K562 (cell line): Measurements from ENCODE around the gene SOX6. TPM values are rescaled to one million over a fixed set of nuclear protein-coding genes. Genes with fewer than 3 reads are reported as not detected.

ENCODE experiments used
- ATAC-seq: fragments of 200-7000 bp; cut with Tn5 transposase; 3 replicates; pipeline ENCODE4 v1.9.1; 2020; ENCODE audit warnings: moderate library complexity
- BruUV-seq: library from RNA; stranded (reverse); fragments of 400-500 nt; replicated peaks from 2 replicates; lab custom pipeline; 2021; lab: Mats Ljungman, UMichigan
- CTCF ChIA-PET: fragments of 300-600 bp; formaldehyde crosslinking; extraction: SDS; loops from one replicate; lab custom pipeline; 2021; ENCODE audit warnings: low intra/inter-chr PET ratio; lab: Yijun Ruan, JAX
- POLR2A ChIA-PET: fragments of 300-600, 350-650 bp; sonication (Branson Sonifier 250); formaldehyde crosslinking; extraction: SDS; loops from one replicate; lab custom pipeline; 2021; ENCODE audit warnings: antibody characterized with exemption, inconsistent platforms; lab: Yijun Ruan, JAX
- DNase-seq, 4 experiments: peaks; one replicate each; pipeline versions ENCODE4 v3.0.0 to v3.0.0-alpha.2; 2011 to 2018; ENCODE audit warnings: low spot score in 3 of 4, mixed read lengths in 3 of 4; ENCODE audit errors: extremely low read depth in 1 of 4
- FAIRE-seq: peaks from 2 replicates; lab custom pipeline; 2011; peaks lifted over from hg19 to GRCh38; lab: Jason Lieb, UNC
- H2AFZ ChIP-seq: 2 replicates; pipeline ENCODE4 v1.6.0; 2011; ENCODE audit warnings: low read depth, low read length, control low read depth, inconsistent platforms
- H3K27ac ChIP-seq: fragments of 200-600 bp; 3 replicates; pipeline ENCODE4 v1.8.0; 2011; ENCODE audit warnings: low read depth, mild to moderate bottlenecking, control low read depth, inconsistent platforms, low read length, moderate library complexity, mixed read lengths; ENCODE audit errors: extremely low read depth
- H3K27me3 ChIP-seq, 2 experiments: fragments of 300-600 bp in 1 of 2; 2 replicates in 1 of 2; 3 replicates in 1 of 2; pipeline versions ENCODE4 v1.6.0 to v1.8.0; 2011; ENCODE audit warnings: inconsistent platforms in 2 of 2, low read length in 2 of 2, mild to moderate bottlenecking in 1 of 2, mixed read lengths in 1 of 2, moderate library complexity in 1 of 2; ENCODE audit not compliant: control insufficient read depth in 2 of 2, insufficient read depth in 2 of 2
- H3K36me3 ChIP-seq: fragments of 300-600 bp; 3 replicates; pipeline ENCODE4 v1.8.0; 2011; ENCODE audit warnings: mild to moderate bottlenecking, low read length, inconsistent platforms; ENCODE audit not compliant: control insufficient read depth, insufficient read depth
- H3K4me1 ChIP-seq, 2 experiments: fragments of 200-600 bp in 1 of 2; replicated peaks in 1 of 2; 2 replicates in 1 of 2; 3 replicates in 1 of 2; pipeline versions ENCODE4 v1.5.1 to v1.8.0; 2011; ENCODE audit warnings: inconsistent platforms in 2 of 2, low read length in 2 of 2, mild to moderate bottlenecking in 1 of 2, mixed read lengths in 1 of 2, moderate library complexity in 1 of 2; ENCODE audit not compliant: control insufficient read depth in 2 of 2, insufficient read depth in 2 of 2
- H3K4me2 ChIP-seq: 2 replicates; pipeline ENCODE4 v1.6.1; 2011; ENCODE audit warnings: low read length, control low read depth, inconsistent platforms, mixed read lengths; ENCODE audit not compliant: insufficient read depth
- H3K4me3 ChIP-seq: fragments of 200-600 bp; sonication (generic), shearing (Covaris generic); 2 replicates; pipeline ENCODE4 v1.5.1; 2016; ENCODE audit warnings: control low read depth, inconsistent platforms
- H3K79me2 ChIP-seq: fragments of 200-600 bp; 3 replicates; pipeline ENCODE4 v1.8.0; 2011; ENCODE audit warnings: low read length, inconsistent platforms; ENCODE audit not compliant: control insufficient read depth, insufficient read depth
- H3K9ac ChIP-seq, 2 experiments: 2 replicates each; pipeline versions ENCODE4 v1.6.0 to v1.6.1; 2011; ENCODE audit warnings: low read depth in 2 of 2, low read length in 2 of 2, control low read depth in 1 of 2, inconsistent platforms in 1 of 2, mild to moderate bottlenecking in 1 of 2, mixed read lengths in 1 of 2; ENCODE audit not compliant: insufficient read depth in 1 of 2
- H3K9me1 ChIP-seq: one replicate; pipeline ENCODE4 v1.6.0; 2011; ENCODE audit warnings: inconsistent platforms, mild to moderate bottlenecking, low read length, moderate library complexity; ENCODE audit not compliant: control insufficient read depth, insufficient read depth
- H3K9me3 ChIP-seq: replicated peaks from 2 replicates; pipeline ENCODE4 v1.5.1; 2011; ENCODE audit warnings: low read depth, low read length, inconsistent platforms; ENCODE audit not compliant: control insufficient read depth, insufficient read depth
- H4K20me1 ChIP-seq: replicated peaks from 2 replicates; pipeline ENCODE4 v1.6.1; 2011; ENCODE audit warnings: low read length, inconsistent platforms, mixed read lengths; ENCODE audit not compliant: control insufficient read depth, insufficient read depth
- CCNT2 ChIP-seq: IDR thresholded peaks from 2 replicates; pipeline ENCODE4 v1.6.1; 2011; ENCODE audit warnings: borderline replicate concordance, low read depth, mild to moderate bottlenecking, moderate library complexity, mixed read lengths, low read length; ENCODE audit not compliant: insufficient read length; ENCODE audit errors: extremely low read depth
- IRF1 ChIP-seq: sonication (generic); formaldehyde crosslinking; IDR thresholded peaks from 2 replicates; pipeline ENCODE4 v1.8.0; 2022; ENCODE audit warnings: missing genetic modification reagents, mild to moderate bottlenecking, borderline replicate concordance
- NR3C1 ChIP-seq: sonication (generic); formaldehyde crosslinking; IDR thresholded peaks from 2 replicates; pipeline ENCODE4 v1.8.1; 2022; ENCODE audit warnings: missing genetic modification reagents
- PURB ChIP-seq: sonication (generic); formaldehyde crosslinking; IDR thresholded peaks from 2 replicates; pipeline ENCODE4 v1.9.0; 2021; ENCODE audit warnings: low read depth, mild to moderate bottlenecking, missing genetic modification reagents
- RBM25 ChIP-seq: fragments of 200-400 bp; formaldehyde crosslinking; IDR thresholded peaks from 2 replicates; pipeline ENCODE4 v1.6.1; 2018; ENCODE audit warnings: low read length, low read depth, moderate library complexity; ENCODE audit not compliant: severe bottlenecking
- SP2 ChIP-seq: IDR thresholded peaks from 2 replicates; pipeline ENCODE4 v1.6.1; 2011; ENCODE audit warnings: mild to moderate bottlenecking, low read depth, low read length, moderate library complexity; ENCODE audit not compliant: poor library complexity, severe bottlenecking; ENCODE audit errors: extremely low read depth
- WGBS: fragments of 100-300 bp; shearing (Covaris generic); methylation state at CpG from one replicate; pipeline ENCODE4 v1.1.6; 2016; ENCODE audit warnings: low coverage, mixed read lengths; ENCODE audit not compliant: insufficient coverage; ENCODE audit errors: missing lambda C conversion rate; 5-methylcytosine and 5-hydroxymethylcytosine counted together
- in situ Hi-C: fragments of 300-500 bp; cut with MboI; formaldehyde crosslinking; loops from 4 replicates; pipeline ENCODE4 v1.15.0; 2018; ENCODE audit warnings: inconsistent platforms, mixed read lengths
- intact Hi-C: fragments of 100-400 bp; cut with micrococcal nuclease; formaldehyde crosslinking; loops from 2 replicates; pipeline ENCODE4 v1.14.2; 2022
- polyA plus RNA-seq, 8 experiments: library from polyadenylated mRNA; depleted of rRNA in 4 of 8; stranded (reverse) in 5 of 8; unstranded in 3 of 8; fragments of >200 nt; fragmentation: Nextera tagmentation in 2 of 8; fragmentation: Illumina TruSeq in 1 of 8; extraction: Ambion mirVana in 2 of 8; extraction: Trizol in 1 of 8; gene quantifications; 2 replicates each; pipeline versions ENCODE4 v1.2.1 to v1.2.3, GENCODE V29; 2011 to 2014; ENCODE audit warnings: inconsistent platforms in 1 of 8, missing spikeins in 1 of 8
- total RNA-seq, 7 experiments: library from RNA; depleted of rRNA in 6 of 7; stranded (reverse); fragments of >200 nt in 6 of 7; fragmentation: Illumina TruSeq in 2 of 7; extraction: Trizol in 2 of 7; gene quantifications; 2 replicates each; pipeline versions ENCODE4 v1.2.1 to v1.2.3, GENCODE V29; 2011 to 2021; ENCODE audit warnings: low replicate concordance in 1 of 7
- TF ChIP-seq, protein P1 (sequence below): IDR thresholded peaks from 2 replicates; pipeline ENCODE4 v1.6.1; 2011; ENCODE audit not compliant: insufficient read length; ENCODE audit errors: extremely low read depth

The SOX6 gene
- total and polyA plus RNA-seq, 9 of the 15 experiments (the other 6 are each of a cell fraction or from before 2014, with no cell fraction given), result 0.89 to 8.7 (median 5.7) TPM

DNA sequence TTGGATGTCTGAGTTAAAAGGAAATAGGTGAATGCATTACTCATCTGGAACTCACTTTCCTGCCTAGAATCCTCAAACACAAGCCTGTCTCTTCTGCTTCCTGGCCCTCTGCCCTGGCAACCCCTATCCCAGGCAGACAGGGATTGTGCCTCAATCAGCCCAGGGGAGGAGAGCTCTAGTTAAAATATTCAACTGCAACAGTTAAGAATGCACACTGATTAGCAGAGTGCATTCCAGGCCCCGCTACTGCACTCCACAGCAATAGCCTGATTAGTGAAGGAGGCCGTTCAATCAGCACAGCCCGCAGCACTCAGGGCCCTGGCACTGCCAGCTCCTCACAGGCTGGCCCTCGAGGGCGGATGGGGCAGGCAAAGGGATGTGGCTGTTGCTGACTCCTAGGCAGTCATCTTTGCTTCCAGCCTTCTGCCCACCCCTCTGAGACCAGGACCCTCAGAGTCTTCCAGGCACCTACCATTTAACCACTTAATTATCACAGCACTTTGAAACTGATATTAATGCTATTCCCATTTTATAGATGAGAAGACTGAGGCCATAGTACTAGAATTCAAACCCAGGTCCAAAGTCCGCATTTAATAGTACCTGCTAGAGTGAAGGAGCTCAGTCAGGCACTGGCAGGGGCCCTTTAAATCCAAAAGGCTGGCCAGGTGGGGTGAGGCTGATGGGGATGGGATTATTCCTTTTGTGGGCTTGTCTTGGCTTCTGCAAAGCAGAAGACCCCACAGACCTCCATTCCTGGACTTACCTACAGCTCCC is 435.3 kb downstream of the SOX6 start:
- Histone ChIP-seq H3K4me3 (no peak overlapping the region), H3K79me2 (no peaks in the 10 kb centered on the region), H3K4me2 (no peak overlapping the region), H3K36me3 (no peaks in the 10 kb centered on the region), H3K4me1 (no peaks in the 10 kb centered on the region), H3K9me3 (no peaks in the 10 kb centered on the region), H3K9me1 (no peaks in the 10 kb centered on the region), H3K9ac (no peak overlapping the region), H4K20me1 (no peaks in the 10 kb centered on the region), H2AFZ (no peak overlapping the region), H3K27me3 (peaks cover 3 to 13% of the 10 kb centered on the region in 2 experiments; a peak in 3 of 5 replicates), H3K27ac (no peak overlapping the region)
- in situ Hi-C loops (no loop called here), intact Hi-C loops (loop anchor here (5.0 kb wide), 1 partner anchor 269 kb away; no protein-coding TSS in a partner anchor)
- ATAC-seq (no peak), DNase-seq (no peak), FAIRE-seq (no peak)
- no TSS peak for BruUV-seq
- TF ChIP-seq IRF1 (CRISPR knock-in tag) (no peak), RBM25 (peak; percentile 59)
- WGBS, result 2% methylated on average over 6 of the region's 6 CpGs
- CTCF ChIA-PET, result no interaction called here
- POLR2A ChIA-PET, result no interaction called here

GRCh38 chr11:15918674-15919073 is 437.7 kb downstream of the SOX6 start:
- Histone ChIP-seq H3K4me3 (no peak overlapping the region), H3K9me3 (no peaks in the 10 kb centered on the region), H3K27me3 (peaks cover 3 to 13% of the 10 kb centered on the region in 2 experiments; a peak in 3 of 5 replicates), H3K9me1 (no peaks in the 10 kb centered on the region), H4K20me1 (no peaks in the 10 kb centered on the region), H3K9ac (no peak overlapping the region), H3K36me3 (no peaks in the 10 kb centered on the region), H3K79me2 (no peaks in the 10 kb centered on the region), H3K4me2 (no peak overlapping the region), H3K4me1 (no peaks in the 10 kb centered on the region), H3K27ac (no peak overlapping the region), H2AFZ (no peak overlapping the region)
- no TSS peak for BruUV-seq
- POLR2A ChIA-PET, result no interaction called here
- in situ Hi-C loops (no loop called here), intact Hi-C loops (no loop called here)
- ATAC-seq (no peak), DNase-seq (no peak), FAIRE-seq (no peak)
- TF ChIP-seq CCNT2 (no peak), PURB (CRISPR knock-in tag) (no peak), NR3C1 (no peak), SP2 (no peak)
- TF ChIP-seq, protein P1, sequence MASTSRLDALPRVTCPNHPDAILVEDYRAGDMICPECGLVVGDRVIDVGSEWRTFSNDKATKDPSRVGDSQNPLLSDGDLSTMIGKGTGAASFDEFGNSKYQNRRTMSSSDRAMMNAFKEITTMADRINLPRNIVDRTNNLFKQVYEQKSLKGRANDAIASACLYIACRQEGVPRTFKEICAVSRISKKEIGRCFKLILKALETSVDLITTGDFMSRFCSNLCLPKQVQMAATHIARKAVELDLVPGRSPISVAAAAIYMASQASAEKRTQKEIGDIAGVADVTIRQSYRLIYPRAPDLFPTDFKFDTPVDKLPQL, result no peak
- 0% methylated on average over 1 of the region's 1 CpG for whole genome bisulfite sequencing
- CTCF ChIA-PET, result no interaction called here
